Ishikawa (cell line): Measurements from ENCODE around the gene RCAN2.

Source experiments
- CEBPB ChIP-seq: IDR thresholded peaks from 2 replicates; pipeline ENCODE4 v1.6.1; 2012
- CREB1 ChIP-seq: IDR thresholded peaks from 2 replicates; pipeline ENCODE4 v1.6.1; 2012; ENCODE audit warnings: low read depth
- EGR1 ChIP-seq: IDR thresholded peaks from 2 replicates; pipeline ENCODE4 v1.6.1; 2012
- EP300 ChIP-seq: IDR thresholded peaks from 2 replicates; pipeline ENCODE4 v1.6.1; 2012; ENCODE audit warnings: borderline replicate concordance
- FOXM1 ChIP-seq: IDR thresholded peaks from 2 replicates; pipeline ENCODE4 v1.6.1; 2012; ENCODE audit warnings: low read depth, borderline replicate concordance
- NFIC ChIP-seq: IDR thresholded peaks from 2 replicates; pipeline ENCODE4 v1.6.1; 2012
- RAD21 ChIP-seq: IDR thresholded peaks from 2 replicates; pipeline ENCODE4 v1.6.1; 2012; ENCODE audit warnings: low read depth
- TAF1 ChIP-seq: IDR thresholded peaks from 2 replicates; pipeline ENCODE4 v1.6.1; 2012; ENCODE audit warnings: low read depth, mild to moderate bottlenecking
- TCF12 ChIP-seq: IDR thresholded peaks from 2 replicates; pipeline ENCODE4 v1.6.1; 2012; ENCODE audit warnings: low read depth
- TEAD4 ChIP-seq: IDR thresholded peaks from 2 replicates; pipeline ENCODE4 v1.6.1; 2012
- USF1 ChIP-seq: IDR thresholded peaks from 2 replicates; pipeline ENCODE4 v1.6.1; 2012
- YY1 ChIP-seq: IDR thresholded peaks from 2 replicates; pipeline ENCODE4 v1.6.1; 2012; ENCODE audit warnings: low read depth
- ZBTB7A ChIP-seq: IDR thresholded peaks from 2 replicates; pipeline ENCODE4 v1.6.1; 2012; ENCODE audit warnings: low read depth
- TF ChIP-seq, protein P1 (sequence below): IDR thresholded peaks from 2 replicates; pipeline ENCODE4 v1.6.1; 2012; ENCODE audit warnings: low read depth, mild to moderate bottlenecking
- TF ChIP-seq, protein P2 (sequence below): IDR thresholded peaks from 2 replicates; pipeline ENCODE4 v1.6.1; 2012

Gene RCAN2

DNA sequence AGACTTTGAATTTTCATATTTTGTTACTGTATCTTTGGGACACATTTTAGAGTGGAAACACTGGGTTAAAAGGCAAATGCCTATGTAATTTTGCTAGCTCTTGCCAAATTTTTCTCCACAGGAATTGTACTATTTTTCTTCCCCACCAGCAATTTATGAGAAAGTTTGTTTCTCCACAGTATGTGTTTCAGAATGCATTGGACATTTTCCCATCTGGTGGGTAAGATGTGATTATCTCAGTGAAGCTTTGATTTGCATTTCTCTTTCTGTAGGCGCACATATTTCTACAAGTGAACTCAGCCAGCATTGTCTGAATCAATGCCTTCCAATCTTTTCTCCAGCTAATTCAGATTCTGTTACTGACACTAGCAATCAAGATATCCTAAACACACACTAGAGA is 157.8 kb downstream of the RCAN2 start:
- TF ChIP-seq NFIC (no peak), USF1 (no peak), FOXM1 (no peak), EP300 (no peak), RAD21 (no peak), TCF12 (no peak), CEBPB (no peak), TEAD4 (no peak), ZBTB7A (no peak)
- TF ChIP-seq, protein P1, sequence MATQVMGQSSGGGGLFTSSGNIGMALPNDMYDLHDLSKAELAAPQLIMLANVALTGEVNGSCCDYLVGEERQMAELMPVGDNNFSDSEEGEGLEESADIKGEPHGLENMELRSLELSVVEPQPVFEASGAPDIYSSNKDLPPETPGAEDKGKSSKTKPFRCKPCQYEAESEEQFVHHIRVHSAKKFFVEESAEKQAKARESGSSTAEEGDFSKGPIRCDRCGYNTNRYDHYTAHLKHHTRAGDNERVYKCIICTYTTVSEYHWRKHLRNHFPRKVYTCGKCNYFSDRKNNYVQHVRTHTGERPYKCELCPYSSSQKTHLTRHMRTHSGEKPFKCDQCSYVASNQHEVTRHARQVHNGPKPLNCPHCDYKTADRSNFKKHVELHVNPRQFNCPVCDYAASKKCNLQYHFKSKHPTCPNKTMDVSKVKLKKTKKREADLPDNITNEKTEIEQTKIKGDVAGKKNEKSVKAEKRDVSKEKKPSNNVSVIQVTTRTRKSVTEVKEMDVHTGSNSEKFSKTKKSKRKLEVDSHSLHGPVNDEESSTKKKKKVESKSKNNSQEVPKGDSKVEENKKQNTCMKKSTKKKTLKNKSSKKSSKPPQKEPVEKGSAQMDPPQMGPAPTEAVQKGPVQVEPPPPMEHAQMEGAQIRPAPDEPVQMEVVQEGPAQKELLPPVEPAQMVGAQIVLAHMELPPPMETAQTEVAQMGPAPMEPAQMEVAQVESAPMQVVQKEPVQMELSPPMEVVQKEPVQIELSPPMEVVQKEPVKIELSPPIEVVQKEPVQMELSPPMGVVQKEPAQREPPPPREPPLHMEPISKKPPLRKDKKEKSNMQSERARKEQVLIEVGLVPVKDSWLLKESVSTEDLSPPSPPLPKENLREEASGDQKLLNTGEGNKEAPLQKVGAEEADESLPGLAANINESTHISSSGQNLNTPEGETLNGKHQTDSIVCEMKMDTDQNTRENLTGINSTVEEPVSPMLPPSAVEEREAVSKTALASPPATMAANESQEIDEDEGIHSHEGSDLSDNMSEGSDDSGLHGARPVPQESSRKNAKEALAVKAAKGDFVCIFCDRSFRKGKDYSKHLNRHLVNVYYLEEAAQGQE = no peak
- TF ChIP-seq, protein P2, sequence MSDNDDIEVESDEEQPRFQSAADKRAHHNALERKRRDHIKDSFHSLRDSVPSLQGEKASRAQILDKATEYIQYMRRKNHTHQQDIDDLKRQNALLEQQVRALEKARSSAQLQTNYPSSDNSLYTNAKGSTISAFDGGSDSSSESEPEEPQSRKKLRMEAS = no peak

DNA sequence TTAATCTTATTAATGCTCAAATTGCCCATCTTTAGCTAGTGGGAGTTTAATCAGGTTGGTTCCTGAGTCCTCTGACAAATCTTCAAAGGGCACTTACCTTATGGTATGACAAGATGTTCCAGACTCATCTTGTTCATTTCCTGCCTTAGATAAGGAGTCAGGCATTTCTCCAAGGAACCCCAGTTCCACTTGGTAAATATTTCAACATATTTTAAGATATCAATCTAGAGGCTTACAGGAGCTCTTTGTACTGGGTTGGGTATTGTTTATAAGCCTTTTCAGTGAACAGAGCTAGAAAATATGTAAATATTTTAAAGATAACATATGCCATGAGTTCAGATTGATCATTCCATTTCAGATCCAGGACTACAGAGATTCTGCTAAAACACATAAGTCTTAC is 159.8 kb downstream of the RCAN2 start:
- TF ChIP-seq EP300 (no peak), TEAD4 (no peak), EGR1 (no peak), NFIC (no peak), USF1 (no peak), CEBPB (no peak), TAF1 (no peak), RAD21 (no peak), YY1 (no peak), FOXM1 (no peak), CREB1 (no peak), TCF12 (no peak), ZBTB7A (no peak)
- TF ChIP-seq, protein P2 = no peak
- TF ChIP-seq, protein P1 = no peak

DNA sequence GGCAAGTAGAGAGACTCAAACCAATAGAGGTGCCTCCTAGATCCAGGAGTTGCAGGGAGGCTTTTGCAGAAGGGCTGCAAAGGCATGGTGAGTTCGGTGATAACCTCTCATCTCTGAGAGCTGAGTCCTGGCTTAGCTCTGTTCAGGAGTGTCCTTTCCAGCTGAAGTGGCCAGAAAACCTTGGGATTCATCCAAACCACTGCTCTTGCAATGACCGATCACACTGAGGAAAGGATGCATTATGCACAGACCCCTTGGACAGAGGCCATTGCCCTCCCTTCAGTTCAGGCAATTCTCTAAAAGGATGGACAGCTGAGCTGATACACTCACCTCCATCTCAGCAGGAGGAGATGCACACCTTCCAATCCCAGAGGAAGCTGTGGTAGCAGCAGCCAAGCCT is 161.7 kb downstream of the RCAN2 start:
- TF ChIP-seq USF1 = no peak
- no peak for TF ChIP-seq FOXM1
- TF ChIP-seq, protein P2 = no peak
- TF ChIP-seq, protein P1 = no peak
- no peak for TF ChIP-seq YY1
- TF ChIP-seq CEBPB = no peak
- TF ChIP-seq TCF12 = no peak

GRCh38 chr6:46327779-46328178 is 163.5 kb downstream of the RCAN2 start:
- TF ChIP-seq NFIC (no peak), RAD21 (no peak), EP300 (no peak), USF1 (no peak), TCF12 (no peak), TAF1 (no peak), FOXM1 (no peak), ZBTB7A (no peak), CEBPB (no peak), TEAD4 (no peak)
- TF ChIP-seq, protein P1 = no peak
- TF ChIP-seq, protein P2 = no peak
